Measurements from ENCODE around the gene NAIF1. TPM values are rescaled to one million over a fixed set of nuclear protein-coding genes. Genes with fewer than 3 reads are reported as not detected.

The NAIF1 gene
- total RNA-seq, 2 donors from 2014 or later = 11.9 to 17.9 TPM

DNA sequence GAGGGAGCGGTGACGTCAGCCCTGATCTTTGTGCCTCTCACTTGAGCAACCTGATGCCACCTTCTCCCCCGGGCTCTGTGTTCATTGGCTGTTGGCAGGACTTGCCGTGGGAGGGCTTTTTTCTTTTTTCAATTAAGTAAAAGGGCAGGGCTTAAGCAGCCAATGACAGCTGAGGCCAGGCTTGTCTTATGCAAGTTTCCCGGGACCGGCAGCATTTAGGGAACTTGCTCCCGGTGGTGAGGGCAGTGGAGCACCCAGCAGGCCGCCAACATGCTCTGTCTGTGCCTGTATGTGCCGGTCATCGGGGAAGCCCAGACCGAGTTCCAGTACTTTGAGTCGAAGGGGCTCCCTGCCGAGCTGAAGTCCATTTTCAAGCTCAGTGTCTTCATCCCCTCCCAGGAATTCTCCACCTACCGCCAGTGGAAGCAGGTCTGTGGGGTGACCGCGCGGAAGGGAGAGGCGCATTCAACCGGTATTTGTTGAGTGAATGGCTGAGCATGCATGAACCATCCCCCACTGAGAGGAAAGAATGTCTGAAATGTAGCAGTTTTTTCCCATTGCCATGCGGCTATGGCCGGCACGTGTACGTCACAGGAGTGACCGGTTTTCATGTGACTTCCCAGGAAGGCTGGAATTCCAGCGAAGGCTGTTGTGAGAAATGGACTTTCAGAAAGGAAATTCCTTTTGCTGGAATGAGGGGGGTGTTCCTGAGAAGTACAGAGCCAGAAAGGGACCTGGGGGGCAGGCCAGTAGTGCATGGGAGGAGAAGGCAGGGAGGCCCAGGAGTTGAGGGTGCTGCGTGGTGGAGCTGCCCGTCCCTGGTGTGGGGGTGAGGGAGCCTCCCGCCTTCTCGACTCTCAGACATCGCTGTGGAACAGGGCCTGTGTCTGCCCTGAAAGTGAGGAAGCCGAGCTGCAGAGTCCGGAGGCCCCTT is 31.4 kb upstream of the NAIF1 start:
- Mint-ChIP-seq H3K36me3 (ENCODE audit: insufficient read depth in 2 of 2) (peaks cover 2 to 10% of the 10 kb centered on the region in 2 donors), H3K4me1 (ENCODE audit: low read depth) (peaks cover 59% of the 10 kb centered on the region), H3K27ac (peak overlapping the region; percentile 19), H3K4me3 (peak overlapping the region; percentile 66 to 69), H3K27me3 (ENCODE audit: low read depth) (no peaks in the 10 kb centered on the region), H3K9me3 (no peaks in the 10 kb centered on the region)
- peak; percentile 53 to 64 for ATAC-seq (replicated peaks in 1 of 2)
- DNase-seq = peak; percentile 67 to 72

DNA sequence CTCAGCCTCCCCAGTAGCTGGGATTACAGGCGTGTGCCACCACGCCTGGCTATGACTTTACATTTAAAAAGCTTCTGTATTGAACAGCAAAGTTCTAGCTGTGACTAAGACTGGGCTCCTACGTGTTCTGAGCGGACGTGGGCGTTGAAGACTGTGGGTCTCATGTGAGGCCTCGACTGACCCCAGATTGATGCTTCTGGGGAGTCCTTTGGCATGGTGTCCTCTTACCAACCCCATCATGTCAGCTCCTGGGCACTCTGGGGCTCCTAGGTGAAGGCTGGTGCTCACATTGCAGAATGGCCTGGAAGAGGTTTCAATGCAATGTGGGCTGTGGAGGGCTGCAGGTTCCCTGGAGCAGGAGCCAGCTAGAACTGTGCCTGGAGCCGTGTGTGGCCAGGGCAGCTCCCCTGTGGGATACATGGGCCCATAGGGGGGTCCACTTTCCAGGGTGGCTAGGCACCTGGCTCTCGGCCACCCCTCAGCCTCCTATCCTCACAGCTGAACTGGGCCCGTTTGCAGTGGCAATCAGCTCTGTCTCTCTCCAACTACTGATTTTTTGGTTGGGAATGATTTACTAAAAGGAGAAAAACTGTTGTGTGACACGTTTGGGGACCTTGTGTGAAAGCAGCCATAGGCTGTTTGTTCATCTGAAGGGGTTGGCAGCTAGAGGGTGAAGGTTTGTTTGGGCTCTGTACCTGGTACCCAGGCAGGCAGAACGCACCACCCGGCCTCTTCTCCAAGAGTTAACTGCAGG is 30.6 kb upstream of the NAIF1 start:
- ATAC-seq (replicated peaks in 1 of 2) (no peak), DNase-seq (no peak)
- H3K36me3 Mint-ChIP-seq (ENCODE audit: insufficient read depth in 2 of 2) = peaks cover 2 to 7% of the 10 kb centered on the region in 2 donors
- H3K27me3 Mint-ChIP-seq (ENCODE audit: low read depth) = no peaks in the 10 kb centered on the region
- no peaks in the 10 kb centered on the region for H3K9me3 Mint-ChIP-seq
- H3K27ac Mint-ChIP-seq = no peak overlapping the region
- peaks cover 59% of the 10 kb centered on the region for H3K4me1 Mint-ChIP-seq (ENCODE audit: low read depth)
- peak overlapping the region; percentile 66 to 69 for H3K4me3 Mint-ChIP-seq

- H3K4me1 Mint-ChIP-seq (ENCODE audit: low read depth) = peaks cover 64% of the 10 kb centered on the region
- no peak for ATAC-seq (replicated peaks in 1 of 2)
- peak overlapping the region in 1 of 2 donors; percentile 20 for H3K4me3 Mint-ChIP-seq
- no peak for DNase-seq
- H3K27me3 Mint-ChIP-seq (ENCODE audit: low read depth) = no peaks in the 10 kb centered on the region
- peaks cover 0 to 4% of the 10 kb centered on the region in 2 donors for H3K36me3 Mint-ChIP-seq (ENCODE audit: insufficient read depth in 2 of 2)
- H3K27ac Mint-ChIP-seq = peak overlapping the region; percentile 11
- H3K9me3 Mint-ChIP-seq = no peaks in the 10 kb centered on the region
These were observed 29.8 kb upstream of the NAIF1 start for GRCh38 chr9:128096616-128097536.

GRCh38 chr9:128094950-128095544 is 27.9 kb upstream of the NAIF1 start:
- no peaks in the 10 kb centered on the region for H3K36me3 Mint-ChIP-seq (ENCODE audit: insufficient read depth in 2 of 2)
- peak overlapping the region; percentile 70 to 91 for H3K4me3 Mint-ChIP-seq
- no peaks in the 10 kb centered on the region for H3K27me3 Mint-ChIP-seq (ENCODE audit: low read depth)
- H3K9me3 Mint-ChIP-seq = no peaks in the 10 kb centered on the region
- ATAC-seq (replicated peaks in 1 of 2) = no peak
- H3K4me1 Mint-ChIP-seq (ENCODE audit: low read depth) = peaks cover 70% of the 10 kb centered on the region
- H3K27ac Mint-ChIP-seq = peak overlapping the region; percentile 97
- DNase-seq = no peak

- H3K27ac Mint-ChIP-seq = peak overlapping the region; percentile 97
These were observed 27.2 kb upstream of the NAIF1 start for GRCh38 chr9:128094166-128094949.

GRCh38 chr9:128093011-128093410 is 25.9 kb upstream of the NAIF1 start:
- H3K27me3 Mint-ChIP-seq (ENCODE audit: low read depth) = no peaks in the 10 kb centered on the region
- H3K4me3 Mint-ChIP-seq = peak overlapping the region; percentile 70 to 91
- ATAC-seq (replicated peaks in 1 of 2) (no peak), DNase-seq (no peak)
- no peaks in the 10 kb centered on the region for H3K9me3 Mint-ChIP-seq
- H3K36me3 Mint-ChIP-seq (ENCODE audit: insufficient read depth in 2 of 2) = no peaks in the 10 kb centered on the region
- H3K4me1 Mint-ChIP-seq (ENCODE audit: low read depth) = peaks cover 72% of the 10 kb centered on the region
- H3K27ac Mint-ChIP-seq = peak overlapping the region; percentile 97

More at GRCh38 chr9:128094166-128094949, 27.2 kb upstream of the NAIF1 start:
- peak; percentile 79 to 82 for DNase-seq
- ATAC-seq (replicated peaks in 1 of 2) = peak; percentile 93 to 94
- Mint-ChIP-seq H3K4me1 (ENCODE audit: low read depth) (peaks cover 74% of the 10 kb centered on the region), H3K4me3 (peak overlapping the region; percentile 70 to 91), H3K9me3 (no peaks in the 10 kb centered on the region), H3K27me3 (ENCODE audit: low read depth) (no peaks in the 10 kb centered on the region), H3K36me3 (ENCODE audit: insufficient read depth in 2 of 2) (no peaks in the 10 kb centered on the region)

DNA sequence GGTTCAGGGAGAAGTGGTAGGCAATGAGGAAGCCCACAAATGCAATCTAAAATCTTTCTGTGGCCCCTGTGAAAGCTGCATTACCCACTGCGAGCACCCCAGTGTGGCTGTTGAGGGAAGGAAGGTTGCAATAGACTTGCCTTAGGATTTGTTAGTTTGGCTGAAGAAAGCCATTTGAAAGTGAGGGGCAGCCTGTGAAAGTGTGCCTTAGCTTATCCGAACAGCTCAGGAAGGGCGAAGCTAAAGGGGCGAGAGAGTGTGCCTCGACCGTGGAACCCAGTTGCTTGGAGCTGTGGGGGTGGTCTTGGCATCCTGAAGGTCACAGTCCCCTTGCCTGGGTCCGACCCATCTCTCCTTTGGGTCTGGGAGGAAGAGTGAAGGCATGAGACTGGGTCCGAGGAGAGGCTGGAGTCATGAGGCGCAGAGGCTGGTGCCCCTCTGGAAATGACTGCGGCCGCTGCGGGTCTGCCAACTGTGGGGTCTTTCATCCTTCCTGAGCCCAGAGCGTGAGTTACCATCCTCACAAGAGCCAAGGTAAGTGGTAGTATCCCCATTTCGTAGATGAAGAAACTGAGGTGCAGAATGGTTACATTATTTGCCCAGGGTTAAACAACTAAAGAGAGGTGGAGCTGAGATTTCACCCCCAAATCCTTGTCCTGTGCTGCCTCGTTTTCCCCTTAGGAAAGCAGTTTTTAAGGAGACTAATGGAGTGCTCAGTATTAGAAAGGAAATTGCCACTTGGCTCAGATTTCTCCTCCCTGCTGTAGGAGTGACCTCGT is 25.3 kb upstream of the NAIF1 start:
- H3K4me3 Mint-ChIP-seq = peak overlapping the region; percentile 66 to 91
- H3K36me3 Mint-ChIP-seq (ENCODE audit: insufficient read depth in 2 of 2) = peaks cover 0 to 3% of the 10 kb centered on the region in 2 donors
- peak overlapping the region; percentile 97 for H3K27ac Mint-ChIP-seq
- peaks cover 66% of the 10 kb centered on the region for H3K4me1 Mint-ChIP-seq (ENCODE audit: low read depth)
- DNase-seq (no peak), ATAC-seq (replicated peaks in 1 of 2) (no peak)
- no peaks in the 10 kb centered on the region for H3K27me3 Mint-ChIP-seq (ENCODE audit: low read depth)
- H3K9me3 Mint-ChIP-seq = no peaks in the 10 kb centered on the region

DNA sequence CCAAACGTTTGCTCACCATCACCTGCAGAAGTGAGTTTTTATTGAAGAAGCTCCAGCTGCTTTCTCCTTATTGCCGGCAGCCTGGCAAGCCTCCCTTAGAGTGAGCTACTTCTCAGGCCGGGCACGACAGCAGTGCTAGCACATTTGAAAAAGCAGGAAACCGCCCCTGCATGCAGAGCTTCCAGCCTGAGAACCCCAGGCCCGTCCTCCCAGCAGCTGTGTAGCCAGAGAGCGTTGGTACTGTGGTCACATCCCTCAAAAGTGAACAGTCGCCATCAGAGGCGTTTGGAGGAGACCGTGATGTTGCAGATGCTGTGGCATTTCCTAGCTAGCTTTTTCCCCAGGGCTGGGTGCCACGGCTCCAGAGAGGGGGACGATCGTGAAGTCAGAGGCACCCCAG is 24.5 kb upstream of the NAIF1 start:
- Mint-ChIP-seq H3K27ac (no peak overlapping the region), H3K36me3 (ENCODE audit: insufficient read depth in 2 of 2) (peaks cover 0 to 3% of the 10 kb centered on the region in 2 donors), H3K4me3 (peak overlapping the region; percentile 66 to 91), H3K9me3 (no peaks in the 10 kb centered on the region), H3K27me3 (ENCODE audit: low read depth) (no peaks in the 10 kb centered on the region), H3K4me1 (ENCODE audit: low read depth) (peaks cover 57% of the 10 kb centered on the region)
- ATAC-seq (replicated peaks in 1 of 2) = no peak
- no peak for DNase-seq

GRCh38 chr9:128091144-128091543 is 24.0 kb upstream of the NAIF1 start:
- ATAC-seq (replicated peaks in 1 of 2) (no peak), DNase-seq (no peak)
- H3K27ac Mint-ChIP-seq = no peak overlapping the region
- H3K36me3 Mint-ChIP-seq (ENCODE audit: insufficient read depth in 2 of 2) = peaks cover 0 to 3% of the 10 kb centered on the region in 2 donors
- H3K9me3 Mint-ChIP-seq = no peaks in the 10 kb centered on the region
- H3K4me3 Mint-ChIP-seq = peak overlapping the region in 1 of 2 donors; percentile 43
- no peaks in the 10 kb centered on the region for H3K27me3 Mint-ChIP-seq (ENCODE audit: low read depth)
- H3K4me1 Mint-ChIP-seq (ENCODE audit: low read depth) = peaks cover 54% of the 10 kb centered on the region

DNA sequence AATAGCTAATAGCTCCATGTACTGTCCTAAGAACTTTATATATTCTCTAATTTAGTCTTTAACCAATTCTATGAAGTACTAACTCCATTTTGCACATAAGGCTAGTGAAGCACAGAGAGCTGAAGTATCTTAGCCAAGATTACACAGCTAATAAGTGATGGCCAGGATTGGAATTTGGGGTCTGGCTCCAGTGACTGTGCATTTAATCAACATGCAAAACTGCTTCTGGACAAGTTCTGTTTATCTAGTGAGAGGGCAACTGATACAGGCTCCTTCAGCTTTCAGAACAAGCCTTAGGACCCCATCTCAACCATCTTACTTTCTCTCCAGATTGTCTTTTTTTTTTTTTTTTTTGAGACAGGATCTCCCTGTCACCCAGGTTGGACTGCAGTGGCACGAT is 22.2 kb upstream of the NAIF1 start:
- H3K27me3 Mint-ChIP-seq (ENCODE audit: low read depth) = no peaks in the 10 kb centered on the region
- DNase-seq (no peak), ATAC-seq (replicated peaks in 1 of 2) (no peak)
- H3K36me3 Mint-ChIP-seq (ENCODE audit: insufficient read depth in 2 of 2) = peaks cover 2 to 3% of the 10 kb centered on the region in 2 donors
- H3K4me1 Mint-ChIP-seq (ENCODE audit: low read depth) = peaks cover 42% of the 10 kb centered on the region
- H3K4me3 Mint-ChIP-seq = no peak overlapping the region
- H3K27ac Mint-ChIP-seq = no peak overlapping the region
- no peaks in the 10 kb centered on the region for H3K9me3 Mint-ChIP-seq
